Activated CD8-positive, alpha-beta T cell treated with anti-CD3 and anti-CD28 coated beads for 36 hours (primary cell): ENCODE data around the gene ECE1. TPM values are rescaled to one million over a fixed set of nuclear protein-coding genes. Genes with fewer than 3 reads are reported as not detected.
A peak's percentile ranks its signal among the peaks of the same experiment; 100 is the strongest.

Source experiments
- ATAC-seq: fragments of 200-7000 bp; cut with Tn5 transposase; one replicate; pipeline ENCODE4 v1.10.0; 2021; ENCODE audit warnings: mild to moderate bottlenecking, moderate library complexity
- CTCF ChIA-PET: fragments of 350-600 bp; sonication (Branson Sonifier 250); formaldehyde crosslinking; loops from one replicate; lab custom pipeline; 2021; ENCODE audit warnings: antibody characterized with exemption; lab: Charles Lee
- POLR2A ChIA-PET: fragments of 350-600 bp; sonication (Branson Sonifier 250); formaldehyde crosslinking; loops from one replicate; lab custom pipeline; 2021; ENCODE audit warnings: antibody characterized with exemption; lab: Charles Lee
- DNase-seq: peaks from one replicate; pipeline ENCODE4 v3.0.0-alpha.2; 2020
- H3K27ac Mint-ChIP-seq: one replicate; pipeline ENCODE4 v1.8.0; 2021; ENCODE audit warnings: mild to moderate bottlenecking, mixed read lengths
- H3K27me3 Mint-ChIP-seq: one replicate; pipeline ENCODE4 v1.8.0; 2021; ENCODE audit warnings: mixed read lengths
- H3K36me3 Mint-ChIP-seq: one replicate; pipeline ENCODE4 v1.8.0; 2021; ENCODE audit warnings: low read depth, mixed read lengths
- H3K4me1 Mint-ChIP-seq: one replicate; pipeline ENCODE4 v1.8.0; 2021; ENCODE audit warnings: low read depth, mixed read lengths
- H3K4me3 Mint-ChIP-seq: one replicate; pipeline ENCODE4 v1.8.0; 2021; ENCODE audit warnings: mild to moderate bottlenecking, moderate library complexity, mixed read lengths
- H3K9me3 Mint-ChIP-seq: one replicate; pipeline ENCODE4 v1.8.0; 2021; ENCODE audit warnings: mixed read lengths
- intact Hi-C: fragments of 100-400 bp; cut with micrococcal nuclease; formaldehyde crosslinking; loops from one replicate; pipeline ENCODE4 v1.10.0; 2022
- total RNA-seq, 2 experiments: library from RNA; stranded (reverse); gene quantifications; one replicate each; pipeline ENCODE4 v1.2.3, GENCODE V29; 2021
- TF ChIP-seq, protein P1 (sequence below): fragments of 200-600 bp; IDR thresholded peaks from one replicate; pipeline ENCODE4 v1.8.0; 2022; ENCODE audit warnings: antibody characterized with exemption, mild to moderate bottlenecking

The ECE1 gene
- total RNA-seq, 2 experiments from 2014 or later = 118 to 127 TPM

GRCh38 chr1:21278860-21279845 lies 11.1 kb downstream of the ECE1 start:
- Mint-ChIP-seq H3K36me3 (peaks cover 40% of the 10 kb centered on the region), H3K27ac (peak overlapping the region; percentile 88), H3K9me3 (no peaks in the 10 kb centered on the region), H3K27me3 (no peaks in the 10 kb centered on the region), H3K4me1 (peaks cover 61% of the 10 kb centered on the region), H3K4me3 (no peak overlapping the region)
- TF ChIP-seq, protein P1, sequence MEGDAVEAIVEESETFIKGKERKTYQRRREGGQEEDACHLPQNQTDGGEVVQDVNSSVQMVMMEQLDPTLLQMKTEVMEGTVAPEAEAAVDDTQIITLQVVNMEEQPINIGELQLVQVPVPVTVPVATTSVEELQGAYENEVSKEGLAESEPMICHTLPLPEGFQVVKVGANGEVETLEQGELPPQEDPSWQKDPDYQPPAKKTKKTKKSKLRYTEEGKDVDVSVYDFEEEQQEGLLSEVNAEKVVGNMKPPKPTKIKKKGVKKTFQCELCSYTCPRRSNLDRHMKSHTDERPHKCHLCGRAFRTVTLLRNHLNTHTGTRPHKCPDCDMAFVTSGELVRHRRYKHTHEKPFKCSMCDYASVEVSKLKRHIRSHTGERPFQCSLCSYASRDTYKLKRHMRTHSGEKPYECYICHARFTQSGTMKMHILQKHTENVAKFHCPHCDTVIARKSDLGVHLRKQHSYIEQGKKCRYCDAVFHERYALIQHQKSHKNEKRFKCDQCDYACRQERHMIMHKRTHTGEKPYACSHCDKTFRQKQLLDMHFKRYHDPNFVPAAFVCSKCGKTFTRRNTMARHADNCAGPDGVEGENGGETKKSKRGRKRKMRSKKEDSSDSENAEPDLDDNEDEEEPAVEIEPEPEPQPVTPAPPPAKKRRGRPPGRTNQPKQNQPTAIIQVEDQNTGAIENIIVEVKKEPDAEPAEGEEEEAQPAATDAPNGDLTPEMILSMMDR = no peak
- intact Hi-C loops = no loop called here
- peak; percentile 37 for DNase-seq
- POLR2A ChIA-PET = interaction anchor here (1.1 to 3.0 kb wide), 5 partner anchors 9 to 66 kb away, joined by 3 to 9 read pairs (median 6); no protein-coding TSS in a partner anchor
- ATAC-seq = peak; percentile 43
- CTCF ChIA-PET = interaction anchor here (1.0 to 10.4 kb wide), 6 partner anchors 9 to 89 kb away, joined by 3 to 107 read pairs (median 4); no protein-coding TSS in a partner anchor

DNA sequence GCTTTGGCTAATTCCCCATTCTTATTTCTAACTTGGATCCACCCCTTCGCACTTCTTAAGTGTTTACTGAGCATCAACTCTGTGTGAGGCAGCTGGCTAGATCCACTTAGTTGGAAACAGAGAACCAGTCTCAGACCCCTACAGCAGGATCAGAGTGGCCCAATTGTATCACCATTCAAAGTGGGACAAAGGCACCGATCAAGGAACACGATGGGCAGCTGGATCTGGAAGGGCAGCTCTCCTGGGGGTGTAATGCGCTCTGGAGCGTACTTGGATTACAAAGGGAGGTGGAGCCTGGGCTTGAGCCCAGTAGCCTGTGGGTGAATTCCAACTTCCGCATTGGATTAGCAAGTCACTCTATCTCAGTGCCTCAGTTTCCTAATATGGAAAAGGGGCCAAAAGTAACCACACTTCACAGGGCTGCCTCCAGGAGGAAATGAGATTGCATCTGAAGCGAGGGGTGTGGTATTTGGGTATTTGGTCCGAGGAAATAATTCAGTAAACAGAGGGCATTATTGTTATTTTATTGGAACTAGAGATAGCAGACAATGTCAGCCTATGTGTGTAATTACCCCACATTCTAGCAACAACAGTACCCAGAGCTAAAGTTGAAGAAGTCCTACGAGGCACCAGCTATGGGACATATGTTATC lies 11.9 kb downstream of the ECE1 start:
- POLR2A ChIA-PET = interaction anchor here (2.1 to 3.0 kb wide), 2 partner anchors 9 to 59 kb away, joined by 6 to 9 read pairs; no protein-coding TSS in a partner anchor
- CTCF ChIA-PET = interaction anchor here (1.0 to 10.4 kb wide), 3 partner anchors 8 to 13 kb away, joined by 3 to 107 read pairs (median 4); no protein-coding TSS in a partner anchor
- no peak for ATAC-seq
- no peaks in the 10 kb centered on the region for H3K9me3 Mint-ChIP-seq
- TF ChIP-seq, protein P1 = no peak
- H3K27ac Mint-ChIP-seq = peak overlapping the region; percentile 61
- no peak overlapping the region for H3K4me3 Mint-ChIP-seq
- intact Hi-C loops = no loop called here
- H3K36me3 Mint-ChIP-seq = peaks cover 36% of the 10 kb centered on the region
- H3K27me3 Mint-ChIP-seq = no peaks in the 10 kb centered on the region
- no peak for DNase-seq
- H3K4me1 Mint-ChIP-seq = peaks cover 60% of the 10 kb centered on the region

- Mint-ChIP-seq H3K36me3 (peaks cover 40% of the 10 kb centered on the region), H3K9me3 (no peaks in the 10 kb centered on the region), H3K27ac (peak overlapping the region; percentile 17), H3K4me3 (no peak overlapping the region), H3K27me3 (no peaks in the 10 kb centered on the region), H3K4me1 (peaks cover 57% of the 10 kb centered on the region)
- TF ChIP-seq, protein P1 = no peak
- no peak for ATAC-seq
- intact Hi-C loops = no loop called here
- CTCF ChIA-PET = interaction anchor here (1.3 kb wide), 1 partner anchor 68 kb away, joined by 3 read pairs; no protein-coding TSS in a partner anchor
- no peak for DNase-seq
- POLR2A ChIA-PET = interaction anchor here (0.7 to 1.1 kb wide), 2 partner anchors 15 to 16 kb away, joined by 3 read pairs; no protein-coding TSS in a partner anchor
Measured at GRCh38 chr1:21277180-21277579, 13.1 kb downstream of the ECE1 start.

GRCh38 chr1:21272540-21272939 lies 17.7 kb downstream of the ECE1 start:
- ATAC-seq = no peak
- TF ChIP-seq, protein P1 = no peak
- Mint-ChIP-seq H3K27ac (no peak overlapping the region), H3K9me3 (no peaks in the 10 kb centered on the region), H3K4me3 (no peak overlapping the region), H3K4me1 (peaks cover 40% of the 10 kb centered on the region), H3K27me3 (no peaks in the 10 kb centered on the region), H3K36me3 (peaks cover 64% of the 10 kb centered on the region)
- CTCF ChIA-PET = interaction anchor here (0.9 to 7.5 kb wide), 7 partner anchors 10 to 96 kb away, joined by 3 to 177 read pairs (median 31); partner anchors contain the start of gene ECE1
- POLR2A ChIA-PET = interaction anchor here (0.8 to 1.8 kb wide), 4 partner anchors 10 to 49 kb away, joined by 3 to 11 read pairs (median 4); no protein-coding TSS in a partner anchor
- no peak for DNase-seq
- intact Hi-C loops = no loop called here
